ENCODE results near the gene VSIG10.

GRCh38 chr12:118126119-118126757 is 22.4 kb upstream of the VSIG10 start:
- TF ChIP-seq ARNTL (CRISPR knock-in tag; IDR thresholded peaks at IDR 0.05; ENCODE audit: borderline replicate concordance, low read depth) = no peak
- TF ChIP-seq BACH2 (CRISPR knock-in tag; IDR thresholded peaks at IDR 0.05; ENCODE audit: borderline replicate concordance) = no peak
- no peak for TF ChIP-seq ZFP3 (CRISPR knock-in tag; IDR thresholded peaks at IDR 0.05)
- no peak for TF ChIP-seq ZNF565 (CRISPR knock-in tag; conservative IDR thresholded peaks at IDR 0.05; ENCODE audit: low read depth)
- TF ChIP-seq, protein P1, sequence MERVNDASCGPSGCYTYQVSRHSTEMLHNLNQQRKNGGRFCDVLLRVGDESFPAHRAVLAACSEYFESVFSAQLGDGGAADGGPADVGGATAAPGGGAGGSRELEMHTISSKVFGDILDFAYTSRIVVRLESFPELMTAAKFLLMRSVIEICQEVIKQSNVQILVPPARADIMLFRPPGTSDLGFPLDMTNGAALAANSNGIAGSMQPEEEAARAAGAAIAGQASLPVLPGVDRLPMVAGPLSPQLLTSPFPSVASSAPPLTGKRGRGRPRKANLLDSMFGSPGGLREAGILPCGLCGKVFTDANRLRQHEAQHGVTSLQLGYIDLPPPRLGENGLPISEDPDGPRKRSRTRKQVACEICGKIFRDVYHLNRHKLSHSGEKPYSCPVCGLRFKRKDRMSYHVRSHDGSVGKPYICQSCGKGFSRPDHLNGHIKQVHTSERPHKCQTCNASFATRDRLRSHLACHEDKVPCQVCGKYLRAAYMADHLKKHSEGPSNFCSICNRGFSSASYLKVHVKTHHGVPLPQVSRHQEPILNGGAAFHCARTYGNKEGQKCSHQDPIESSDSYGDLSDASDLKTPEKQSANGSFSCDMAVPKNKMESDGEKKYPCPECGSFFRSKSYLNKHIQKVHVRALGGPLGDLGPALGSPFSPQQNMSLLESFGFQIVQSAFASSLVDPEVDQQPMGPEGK (CRISPR knock-in tag; IDR thresholded peaks at IDR 0.05; ENCODE audit: borderline replicate concordance) = no peak
